ELF-1 (cell line): ENCODE data around the gene MBOAT1.

ENCODE experiments used
- DNase-seq: peaks from one replicate; pipeline ENCODE4 v3.0.0-alpha.2; 2016; ENCODE audit warnings: low read depth, low spot score

The MBOAT1 gene

DNA sequence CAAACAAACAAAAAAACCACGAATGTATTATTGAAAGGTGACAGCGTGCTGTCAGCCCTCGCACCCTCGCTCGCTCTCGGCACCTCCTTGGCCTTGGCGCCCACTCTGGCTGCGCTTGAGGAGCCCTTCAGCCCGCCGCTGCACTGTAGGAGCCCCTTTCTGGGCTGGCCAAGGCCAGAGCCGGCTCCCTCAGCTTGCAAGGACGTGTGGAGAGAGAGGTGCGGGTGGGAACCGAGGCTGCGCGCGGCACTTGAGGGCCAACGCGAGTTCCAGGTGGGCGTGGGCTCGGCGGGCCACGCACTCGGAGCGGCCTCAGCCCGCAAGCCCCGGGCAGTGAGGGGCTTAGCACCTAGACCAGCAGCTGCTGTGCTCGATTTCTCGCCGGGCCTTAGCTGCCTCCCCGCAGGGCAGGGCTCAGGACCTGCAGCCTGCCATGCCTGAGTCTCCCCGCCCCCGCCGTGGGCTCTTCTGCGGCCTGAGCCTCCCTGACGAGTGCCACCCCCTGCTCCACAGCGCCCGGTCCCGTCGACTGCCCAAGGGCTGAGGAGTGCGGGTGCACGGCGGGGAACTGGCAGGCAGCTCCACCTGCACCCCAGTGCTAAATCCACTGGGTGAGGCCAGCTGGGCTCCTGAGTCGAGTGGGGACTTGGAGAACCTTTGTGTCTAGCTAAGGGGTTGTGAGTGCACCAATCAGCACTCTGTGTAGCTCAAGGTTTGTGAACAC is 20.9 kb upstream of the MBOAT1 start:
- no peak for DNase-seq

DNA sequence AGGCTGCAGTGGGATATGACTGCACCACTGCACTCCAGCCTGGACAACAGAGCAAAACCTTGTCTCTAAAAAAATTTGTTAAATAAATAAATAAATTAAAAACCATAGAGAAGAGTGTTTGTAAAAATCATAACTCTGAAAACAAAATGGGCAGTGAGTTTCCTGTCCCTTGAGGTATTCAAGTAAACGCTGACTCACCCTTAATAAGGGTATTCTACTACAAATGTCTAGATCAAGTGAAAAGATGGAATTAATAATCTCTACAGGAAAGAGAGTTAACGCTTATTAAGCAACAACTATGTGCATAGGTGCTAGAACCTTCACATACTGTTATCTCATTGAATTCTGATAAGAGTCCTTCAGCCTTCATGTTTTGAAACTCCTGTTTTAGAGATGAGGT is 19.9 kb upstream of the MBOAT1 start:
- no peak for DNase-seq

DNA sequence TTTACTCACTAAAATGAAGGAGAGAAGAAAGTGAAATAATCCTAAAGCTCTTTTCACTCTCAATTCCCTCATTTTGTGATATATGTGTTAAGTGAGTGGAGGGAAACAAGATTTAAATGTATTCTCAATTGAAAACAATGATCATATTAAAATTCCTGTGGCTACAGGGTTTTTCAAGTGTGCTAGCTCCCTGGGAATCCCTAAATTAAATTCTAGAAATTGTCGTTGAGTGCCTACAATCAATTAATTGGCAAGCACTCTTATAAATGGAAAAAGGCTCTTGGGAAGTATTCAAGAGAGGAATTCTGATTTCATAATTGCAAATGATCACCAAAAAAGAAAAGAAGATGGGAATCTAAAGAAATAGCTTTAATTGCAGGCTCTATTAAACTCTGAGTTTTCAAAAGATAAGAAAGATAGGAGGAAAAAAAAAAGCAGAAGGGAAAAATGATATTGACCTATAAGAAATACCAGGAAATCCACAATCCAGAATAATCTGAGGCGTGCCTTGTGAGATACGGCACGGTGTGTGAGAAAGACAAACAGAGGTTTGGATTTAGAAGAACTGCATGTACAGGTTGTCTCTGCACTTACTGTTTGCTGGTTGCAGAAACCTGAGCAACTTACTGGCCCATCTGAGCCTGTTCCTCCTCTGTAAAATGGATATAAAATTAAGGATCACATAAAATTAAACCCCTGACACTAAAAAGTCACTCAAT is 18.3 kb upstream of the MBOAT1 start:
- no peak for DNase-seq

DNA sequence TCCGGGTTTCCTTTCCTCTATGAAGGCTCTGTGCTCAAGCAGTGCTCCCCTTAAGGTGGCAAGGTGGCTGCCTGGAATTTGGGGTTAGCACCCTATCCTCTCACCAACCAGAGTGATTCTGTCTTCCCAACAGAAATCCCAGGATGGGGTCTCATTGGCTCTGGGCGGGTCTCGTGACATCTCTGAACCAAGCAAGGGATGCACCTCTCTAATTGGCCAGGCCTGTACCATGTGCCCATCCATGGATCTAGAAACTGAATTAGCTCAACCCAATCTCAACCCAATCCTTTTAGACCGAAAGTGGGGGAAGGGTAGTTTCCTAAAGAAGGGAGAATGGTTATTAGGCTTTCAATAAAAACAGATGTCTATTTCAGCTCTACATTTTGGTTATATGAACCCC is 17.6 kb upstream of the MBOAT1 start:
- DNase-seq, result no peak

DNA sequence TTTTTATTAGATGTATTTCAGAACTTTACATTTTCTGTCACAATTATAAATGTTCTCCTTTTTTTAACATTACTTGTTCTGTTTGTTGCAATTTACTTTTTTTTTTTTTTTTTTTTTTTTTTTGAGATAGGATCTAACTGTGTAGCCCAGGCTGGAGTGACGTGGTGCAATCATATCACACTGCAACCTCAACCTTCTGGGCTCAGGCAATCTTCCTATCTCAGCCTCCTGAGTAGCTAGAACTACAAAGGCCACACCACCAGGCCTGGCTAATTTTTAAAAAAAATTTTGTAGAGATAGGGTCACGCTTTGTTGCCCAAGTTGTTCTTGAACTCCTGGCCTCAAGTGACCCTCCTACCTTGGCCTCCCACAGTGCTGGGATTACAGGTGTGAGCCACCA is 15.1 kb upstream of the MBOAT1 start:
- no peak for DNase-seq

DNA sequence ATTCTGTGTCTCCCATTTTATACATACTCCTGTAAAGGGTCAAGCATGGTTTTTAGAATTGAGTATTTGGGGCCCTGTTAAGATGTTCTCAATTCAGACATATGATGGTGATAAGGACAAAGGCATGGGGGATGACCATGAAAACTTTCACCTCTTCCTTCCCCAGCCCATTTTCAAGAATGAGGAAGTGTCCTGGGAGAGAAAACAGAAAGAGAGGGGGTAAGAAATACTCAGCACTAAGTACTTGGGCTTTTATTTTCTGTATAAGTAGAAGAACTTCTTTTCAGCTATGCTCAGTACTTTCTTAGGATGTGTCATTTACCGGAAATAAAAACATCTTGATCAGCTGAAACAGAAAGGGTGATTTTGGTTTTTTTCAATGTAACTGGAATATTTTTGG is 10.9 kb upstream of the MBOAT1 start:
- DNase-seq, result no peak

DNA sequence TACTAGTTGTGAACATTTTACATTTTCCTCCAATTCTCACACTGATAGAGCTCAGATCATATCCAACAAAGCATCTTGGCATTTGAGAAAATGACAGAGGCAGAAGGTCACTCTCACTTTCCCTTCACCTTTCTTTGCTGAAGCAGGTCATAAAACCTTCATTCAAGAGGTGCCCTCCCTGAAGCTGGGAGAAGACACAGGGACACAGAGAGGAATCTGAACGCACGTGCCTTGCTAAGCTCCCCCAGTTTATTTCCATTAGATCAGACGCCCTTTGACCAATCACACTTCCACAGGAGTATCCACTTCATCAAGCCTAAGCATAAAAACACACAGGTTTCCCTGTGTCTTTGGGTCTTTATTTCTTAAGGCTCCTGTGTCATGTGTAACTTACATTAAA is 9.2 kb upstream of the MBOAT1 start:
- DNase-seq, result no peak

DNA sequence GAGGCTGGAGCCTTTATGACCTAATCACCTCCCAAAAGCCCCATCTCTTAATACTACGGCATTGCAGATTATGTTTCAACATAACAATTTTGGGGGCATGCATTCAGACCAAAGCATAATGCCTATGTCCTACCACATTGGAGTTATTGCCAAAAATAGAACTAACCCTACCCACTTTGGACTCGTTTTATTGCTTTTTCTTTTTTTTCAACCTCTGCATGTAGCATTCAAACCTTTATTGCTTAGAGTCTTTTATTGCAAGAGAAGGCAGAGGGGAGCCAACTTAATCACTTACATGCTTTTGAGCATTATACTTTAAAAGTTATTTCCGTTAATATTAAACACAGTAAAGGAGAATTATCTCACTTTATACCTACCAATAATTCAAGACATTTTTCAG is 8.1 kb upstream of the MBOAT1 start:
- no peak for DNase-seq

DNA sequence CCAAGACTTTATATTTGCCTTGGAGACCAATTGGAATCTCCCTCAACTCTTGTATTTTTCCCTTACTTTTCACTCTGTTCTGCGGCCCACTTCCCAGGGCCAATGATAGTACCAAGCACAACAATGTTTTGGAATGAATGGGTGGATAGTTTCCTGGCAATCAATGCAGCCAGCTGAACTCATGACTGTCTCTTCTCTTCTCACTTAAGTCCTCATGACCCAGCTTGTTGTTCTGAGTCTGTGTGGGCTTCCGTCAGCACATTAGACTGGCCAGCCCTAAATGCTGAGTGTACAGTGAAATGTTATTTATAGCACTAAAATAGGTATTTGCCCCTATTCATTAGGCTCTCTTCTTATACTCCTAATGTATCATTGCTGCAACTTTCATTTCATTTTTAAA is 5.6 kb upstream of the MBOAT1 start:
- DNase-seq, result no peak

DNA sequence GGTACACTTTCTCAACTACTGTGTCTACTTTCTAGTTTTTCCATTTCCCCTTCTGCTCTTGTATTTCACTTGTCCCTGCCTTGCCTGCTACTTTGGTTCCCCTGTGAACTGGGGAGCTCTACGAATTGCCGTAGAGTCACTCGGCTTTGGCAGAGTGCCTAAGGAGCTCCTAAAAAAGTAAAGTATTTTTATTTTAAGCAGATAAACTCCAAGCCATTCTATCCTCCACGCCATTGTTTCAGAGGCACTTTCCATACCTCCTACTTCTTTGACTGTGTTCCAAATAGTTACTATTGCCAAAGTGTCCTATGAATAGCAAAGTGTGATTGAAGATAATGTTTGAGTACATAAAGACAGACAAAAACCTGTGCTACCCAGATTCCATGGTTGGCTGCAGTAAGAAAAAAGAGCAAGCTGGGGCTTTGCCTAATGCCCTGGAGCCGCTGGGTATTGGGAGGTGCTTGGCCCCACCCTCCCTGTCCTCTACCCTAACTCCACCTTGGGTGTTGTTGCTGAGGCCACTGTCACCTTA is 5.1 kb upstream of the MBOAT1 start:
- DNase-seq, result no peak

DNA sequence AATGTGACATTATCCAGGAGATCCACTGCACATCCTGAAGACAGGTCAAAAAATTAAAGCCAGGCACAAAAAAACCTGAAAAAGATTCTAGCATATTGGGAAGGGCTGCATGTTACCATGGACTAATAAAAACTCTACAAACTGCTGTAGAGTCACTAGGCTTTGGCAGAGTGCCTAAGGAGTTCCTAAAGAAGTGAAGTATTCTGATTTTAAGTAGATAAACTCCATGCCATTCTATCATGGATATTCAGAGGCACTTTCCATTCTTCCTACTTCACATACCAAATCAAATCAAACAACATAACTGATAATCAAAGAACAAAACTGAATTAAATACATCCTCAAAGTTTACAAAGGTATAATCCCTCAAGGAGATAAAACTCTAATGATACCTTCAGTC is 3.0 kb upstream of the MBOAT1 start:
- DNase-seq, result no peak

DNA sequence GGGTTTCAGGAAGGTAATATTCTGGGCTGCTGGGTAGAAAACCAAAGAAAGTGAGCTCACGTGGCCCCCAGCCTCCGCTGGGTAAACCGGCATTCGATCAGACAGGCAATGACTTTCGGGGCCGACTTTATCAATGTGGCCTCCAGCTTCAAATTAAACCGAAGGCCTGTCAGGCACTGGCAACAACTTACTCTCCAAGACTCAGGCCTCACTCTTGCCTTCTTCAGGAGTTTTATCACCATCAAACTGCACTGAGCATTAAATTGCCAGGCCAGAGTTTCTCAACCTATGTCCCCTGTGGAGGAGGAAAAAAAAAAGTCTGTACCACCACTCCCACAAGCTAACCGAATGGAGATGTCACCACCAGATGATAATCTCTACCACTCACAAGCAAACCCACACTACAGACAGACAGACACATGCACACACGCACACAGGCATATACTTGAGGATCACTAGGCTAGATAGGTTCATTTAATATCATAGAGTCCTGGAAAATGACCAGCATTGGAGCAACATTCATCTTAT is 1.1 kb upstream of the MBOAT1 start:
- DNase-seq, result no peak

DNA sequence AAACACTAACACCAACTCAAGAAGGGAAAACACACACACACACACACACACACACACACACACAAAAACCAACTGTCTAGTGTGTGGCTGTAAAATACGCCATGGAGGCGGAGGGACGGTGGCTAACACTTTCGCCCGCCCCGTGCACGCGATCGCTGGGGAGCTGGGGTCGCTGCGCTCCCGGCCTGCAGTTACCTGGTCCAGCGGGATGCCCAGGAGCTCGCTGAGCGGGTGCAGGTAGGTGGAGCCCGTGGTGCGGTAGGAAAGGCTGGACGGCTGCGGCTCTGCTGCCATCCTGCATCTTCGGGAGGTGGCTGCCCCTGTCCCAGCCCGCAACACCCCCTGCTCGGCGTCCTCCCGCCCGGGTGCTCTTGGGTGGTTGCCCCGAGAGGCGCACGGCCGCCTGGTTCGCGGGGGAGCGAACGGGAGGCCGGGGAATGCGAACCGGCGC is 303 bp downstream of the MBOAT1 start:
- peak; percentile 71 for DNase-seq

DNA sequence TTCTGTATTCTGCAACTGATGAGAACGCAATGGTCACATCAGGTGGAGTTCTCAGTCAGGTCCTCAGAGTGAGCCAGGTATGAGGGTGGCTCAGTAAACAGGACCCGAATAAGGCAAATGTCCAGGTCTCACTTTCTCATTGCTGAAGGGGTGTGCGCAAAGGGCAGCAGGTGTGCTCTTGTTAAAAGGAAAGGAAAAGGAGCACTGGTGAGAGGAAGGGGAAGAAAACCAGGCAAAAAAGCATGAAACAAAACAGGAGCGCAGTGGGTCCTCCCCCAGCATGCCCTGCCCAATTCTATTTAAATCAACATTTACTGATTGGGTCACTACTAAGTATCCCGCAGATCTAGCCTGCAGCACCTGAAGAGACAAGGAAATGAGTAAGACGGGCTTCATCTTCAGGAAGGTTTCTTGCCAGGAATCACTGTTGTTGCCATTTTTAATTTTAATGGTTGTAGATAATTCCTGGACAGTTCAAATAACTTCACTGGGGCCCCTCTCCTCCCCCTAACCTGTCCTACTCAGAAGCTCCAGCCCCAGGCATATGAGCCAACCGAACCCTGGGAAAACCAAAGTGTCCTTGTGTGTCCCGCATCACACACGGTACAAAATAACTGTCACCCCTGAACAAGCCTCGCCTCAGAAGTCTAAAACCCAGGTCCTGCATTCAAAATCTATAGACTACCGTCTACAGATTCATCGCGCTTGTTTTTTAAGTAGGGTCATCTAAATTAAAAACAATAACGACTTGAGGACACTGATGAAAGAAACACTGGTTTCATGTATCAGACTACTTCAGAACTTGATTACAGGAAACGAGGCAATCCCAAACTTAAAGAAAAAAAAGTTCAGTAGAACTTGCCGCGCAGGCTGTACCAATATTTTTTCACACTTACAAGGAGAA is 980 bp downstream of the MBOAT1 start:
- peak; percentile 42 for DNase-seq

DNA sequence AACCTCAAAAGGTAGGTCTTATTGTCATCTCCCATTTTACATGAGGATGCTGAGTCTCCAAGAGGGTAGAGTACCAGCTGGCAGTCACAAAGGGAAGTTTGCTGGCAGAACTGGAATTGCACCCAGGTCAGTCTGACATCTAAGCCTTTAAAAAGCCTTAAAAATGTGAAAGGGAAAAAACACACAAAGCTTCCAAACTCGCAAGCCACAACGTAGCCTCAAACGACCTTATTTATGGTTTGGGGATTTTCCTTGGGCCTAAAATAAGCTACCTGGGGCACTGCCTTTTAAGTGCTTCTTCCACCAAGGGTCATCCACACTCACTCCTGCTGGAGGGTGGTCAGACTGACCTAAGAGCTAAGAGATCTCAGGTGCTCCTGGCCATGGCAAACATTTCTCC is 2.1 kb downstream of the MBOAT1 start:
- DNase-seq, result no peak

DNA sequence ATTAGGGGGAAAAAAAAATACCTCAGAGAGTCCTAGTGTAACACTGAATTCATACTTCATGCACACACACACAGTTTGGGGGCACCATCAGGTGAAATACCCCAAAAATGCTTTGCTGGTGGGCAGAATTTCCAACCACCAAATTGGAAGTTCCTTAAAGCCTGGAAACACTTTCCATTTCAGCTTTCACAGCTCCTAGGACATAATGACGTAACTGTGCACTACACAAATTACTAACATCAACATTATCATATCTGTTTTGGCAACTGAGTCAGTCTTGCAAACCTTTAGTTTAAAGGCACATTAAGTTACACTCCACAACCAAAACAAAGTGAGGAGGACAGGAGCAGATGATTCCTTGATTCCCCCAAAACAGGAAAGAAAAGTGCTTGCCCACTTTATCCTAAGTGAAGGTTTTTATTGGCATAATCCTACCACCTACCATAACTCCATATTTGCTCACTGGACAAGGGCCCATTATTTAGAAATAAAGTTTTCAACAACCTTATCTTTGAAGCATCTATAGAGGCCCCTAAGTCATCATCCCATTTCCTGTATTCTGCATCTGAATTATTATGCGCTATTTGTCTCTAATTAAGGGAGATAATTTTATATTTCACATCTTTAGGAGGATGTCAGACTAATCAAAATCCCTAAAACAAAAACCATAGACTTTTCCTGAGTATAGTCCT is 3.4 kb downstream of the MBOAT1 start:
- no peak for DNase-seq

DNA sequence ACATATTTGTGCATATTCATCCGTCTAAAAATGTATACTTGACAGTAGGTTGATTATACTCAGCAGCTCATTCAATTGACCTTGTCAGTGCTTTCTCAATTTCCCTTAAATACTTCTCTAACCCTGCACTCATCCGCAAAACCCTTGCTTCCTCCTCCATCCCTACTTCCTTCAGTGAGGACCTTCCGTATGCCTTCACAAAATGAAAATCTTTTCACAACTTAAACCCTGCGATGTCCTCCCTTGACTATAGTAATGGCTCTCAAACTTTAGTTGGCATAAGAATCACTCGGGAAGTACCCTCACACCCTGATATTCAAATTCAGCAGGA is 5.2 kb downstream of the MBOAT1 start:
- DNase-seq, result no peak

DNA sequence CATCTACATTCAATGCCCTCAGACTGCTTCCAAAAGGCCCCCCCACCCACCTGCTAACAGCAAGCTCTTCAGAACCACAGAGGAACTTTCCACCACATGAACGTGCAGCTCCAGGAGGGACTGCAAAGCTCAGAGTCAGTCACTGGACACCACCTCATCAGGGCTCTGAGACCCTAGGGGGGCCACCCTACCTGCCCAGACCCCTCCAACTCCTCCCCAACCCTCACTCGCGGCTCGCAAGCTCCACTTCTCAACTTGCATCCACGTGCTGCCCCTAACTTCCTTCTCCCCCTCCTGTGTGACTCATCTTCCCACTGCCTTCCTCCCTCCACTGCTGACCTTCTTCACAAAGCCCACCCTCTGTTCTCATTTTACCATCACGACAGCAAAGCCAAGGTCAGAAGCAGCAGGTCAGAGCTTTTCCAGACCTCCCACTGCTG is 6.5 kb downstream of the MBOAT1 start:
- no peak for DNase-seq

DNA sequence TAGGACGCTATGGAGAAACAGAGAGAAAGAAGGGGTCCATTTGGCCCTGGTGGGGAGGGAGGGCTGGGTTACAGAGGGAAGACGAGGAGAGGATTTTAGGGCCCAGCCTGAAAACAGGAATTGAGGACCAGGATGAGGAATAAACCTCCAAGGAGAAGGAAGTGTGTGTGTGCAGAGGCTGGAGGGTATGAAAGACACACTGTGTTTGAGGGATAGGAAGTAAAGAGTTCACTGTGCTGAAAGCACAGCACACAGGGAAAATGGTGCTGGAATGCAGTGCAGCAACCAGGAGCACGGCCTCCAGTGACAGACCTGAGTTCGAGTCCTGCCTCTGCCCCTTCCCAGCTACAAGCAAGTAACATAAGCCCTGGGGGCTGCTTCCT is 7.8 kb downstream of the MBOAT1 start:
- DNase-seq, result no peak

DNA sequence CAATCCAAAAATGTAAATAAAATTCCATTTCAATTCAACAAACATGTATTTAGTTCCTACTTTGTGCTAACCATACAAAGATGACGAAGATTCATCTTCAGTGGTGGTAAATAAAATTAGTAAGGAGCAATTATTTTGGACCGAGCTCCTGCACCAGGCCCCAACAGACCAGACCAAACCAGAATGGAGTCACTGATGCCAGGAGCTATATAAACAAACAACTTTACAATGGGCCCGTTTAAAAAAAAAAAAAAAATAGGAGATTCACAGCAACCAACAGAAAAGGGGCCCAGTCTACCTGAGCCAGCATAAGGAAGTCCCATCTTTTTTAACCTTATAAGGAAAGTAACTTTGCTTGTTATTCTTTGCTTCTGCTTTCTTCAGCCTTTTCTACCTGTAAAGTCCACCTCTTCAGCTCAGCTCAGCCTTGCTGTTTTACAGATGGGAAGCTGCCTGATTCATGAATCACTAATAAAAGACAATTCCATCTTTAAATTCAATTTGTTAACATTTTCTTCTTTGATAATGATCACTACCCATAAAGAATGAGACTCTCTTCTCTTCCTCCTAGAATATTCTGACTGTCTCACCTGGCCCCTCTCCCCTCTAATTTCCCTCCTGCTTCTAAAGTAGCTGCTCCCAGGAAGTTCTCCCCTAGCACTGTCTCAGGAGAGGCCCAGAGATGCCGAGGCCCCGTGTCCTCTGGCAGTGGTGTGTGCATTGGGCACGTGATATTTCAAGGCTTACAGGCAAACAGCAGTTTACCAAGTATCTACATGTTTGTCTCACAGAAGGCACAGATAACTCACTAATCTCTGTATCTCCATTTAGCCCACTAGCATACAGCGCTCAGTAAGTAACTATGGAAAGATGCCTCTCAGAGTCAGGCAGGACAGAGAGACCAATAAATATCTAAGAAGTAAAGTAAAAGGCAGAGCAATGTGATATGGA is 8.4 kb downstream of the MBOAT1 start:
- DNase-seq, result peak; percentile 39
